Stimulated activated CD4-positive, alpha-beta T cell treated with anti-CD3 and anti-CD28 coated beads, Interleukin-12 subunit alpha, Interleukin-12 subunit beta, amount 100 ng/mL, for 48 hours (primary cell): ENCODE results near the gene RGS8.
"Not testable (repeated sequence)": the region's sequence is repeated elsewhere in the genome, so short reads cannot be mapped to it uniquely, and the experiment has no call there.

Experiments used
- DNase-seq, 3 donors: peaks; one replicate each; pipeline ENCODE4 v3.0.0-alpha.2; 2020; ENCODE audit warnings: low read depth in 2 of 3, low spot score in 1 of 3

RGS8 gene

GRCh38 chr1:182702826-182703524 lies 18.6 kb upstream of the RGS8 start:
- DNase-seq = no peak

GRCh38 chr1:182700351-182700709 lies 15.9 kb upstream of the RGS8 start:
- DNase-seq = no peak

- DNase-seq = no peak
Observed at GRCh38 chr1:182699393-182700350, 15.3 kb upstream of the RGS8 start.

GRCh38 chr1:182698971-182699370 lies 14.6 kb upstream of the RGS8 start:
- DNase-seq = no peak

- not testable (repeated sequence) for DNase-seq
Observed at GRCh38 chr1:182693139-182693538, 8.8 kb upstream of the RGS8 start.

GRCh38 chr1:182690886-182691443 lies 6.6 kb upstream of the RGS8 start:
- no peak for DNase-seq

- DNase-seq = no peak
Observed at GRCh38 chr1:182688436-182689205, 4.2 kb upstream of the RGS8 start.

GRCh38 chr1:182687361-182687760 lies 3.0 kb upstream of the RGS8 start:
- no peak for DNase-seq

GRCh38 chr1:182686446-182686845 lies 2.1 kb upstream of the RGS8 start:
- no peak for DNase-seq

GRCh38 chr1:182685215-182685614 lies 828 bp upstream of the RGS8 start:
- DNase-seq = no peak

GRCh38 chr1:182682898-182683501 lies 1.4 kb downstream of the RGS8 start:
- no peak for DNase-seq

GRCh38 chr1:182682406-182682805 lies 2.0 kb downstream of the RGS8 start:
- DNase-seq = no peak

GRCh38 chr1:182681568-182681912 lies 2.8 kb downstream of the RGS8 start:
- no peak for DNase-seq

GRCh38 chr1:182680901-182681567 lies 3.4 kb downstream of the RGS8 start:
- DNase-seq = no peak

GRCh38 chr1:182680408-182680807 lies 4.0 kb downstream of the RGS8 start:
- no peak for DNase-seq

- no peak for DNase-seq
Observed at GRCh38 chr1:182679684-182680083, 4.7 kb downstream of the RGS8 start.

GRCh38 chr1:182677397-182678098 lies 6.8 kb downstream of the RGS8 start:
- DNase-seq = no peak

GRCh38 chr1:182676274-182676673 lies 8.1 kb downstream of the RGS8 start:
- DNase-seq = no peak

- DNase-seq = no peak
Observed at GRCh38 chr1:182674346-182675246, 9.8 kb downstream of the RGS8 start.
